ENCODE results near the gene PNPLA8.

DNA sequence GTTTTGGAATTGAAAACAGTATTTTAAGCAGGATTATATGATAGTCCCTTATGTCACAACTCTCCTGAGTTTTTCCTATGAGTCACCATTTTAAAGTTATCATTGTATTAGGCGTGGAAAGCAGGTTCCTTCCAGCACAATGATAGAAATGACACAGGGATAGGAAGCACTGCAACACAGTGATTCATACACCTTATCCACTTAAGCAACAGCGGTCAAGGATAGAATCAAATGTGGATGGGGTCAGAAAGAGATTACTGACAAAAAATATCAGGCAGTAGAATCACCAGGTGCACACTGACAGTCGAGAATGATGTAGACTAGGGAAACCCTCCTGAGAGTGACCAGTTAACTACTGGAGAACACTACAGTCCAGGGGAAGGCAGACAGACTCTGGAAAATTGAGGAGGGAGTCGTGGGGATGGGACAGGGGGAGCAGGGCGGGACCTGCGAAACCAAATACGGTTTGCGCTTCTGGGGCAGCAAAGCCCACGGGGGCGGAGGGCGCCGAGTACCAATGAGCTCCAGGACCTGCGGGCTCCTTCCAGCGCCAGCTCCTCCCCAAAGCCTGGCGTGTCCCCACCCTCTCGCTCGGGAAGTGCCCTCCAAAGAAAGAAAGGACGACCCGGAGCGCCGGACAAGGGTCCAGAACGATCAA, 479 bp downstream of the PNPLA8 start:
- TF ChIP-seq, protein P1, sequence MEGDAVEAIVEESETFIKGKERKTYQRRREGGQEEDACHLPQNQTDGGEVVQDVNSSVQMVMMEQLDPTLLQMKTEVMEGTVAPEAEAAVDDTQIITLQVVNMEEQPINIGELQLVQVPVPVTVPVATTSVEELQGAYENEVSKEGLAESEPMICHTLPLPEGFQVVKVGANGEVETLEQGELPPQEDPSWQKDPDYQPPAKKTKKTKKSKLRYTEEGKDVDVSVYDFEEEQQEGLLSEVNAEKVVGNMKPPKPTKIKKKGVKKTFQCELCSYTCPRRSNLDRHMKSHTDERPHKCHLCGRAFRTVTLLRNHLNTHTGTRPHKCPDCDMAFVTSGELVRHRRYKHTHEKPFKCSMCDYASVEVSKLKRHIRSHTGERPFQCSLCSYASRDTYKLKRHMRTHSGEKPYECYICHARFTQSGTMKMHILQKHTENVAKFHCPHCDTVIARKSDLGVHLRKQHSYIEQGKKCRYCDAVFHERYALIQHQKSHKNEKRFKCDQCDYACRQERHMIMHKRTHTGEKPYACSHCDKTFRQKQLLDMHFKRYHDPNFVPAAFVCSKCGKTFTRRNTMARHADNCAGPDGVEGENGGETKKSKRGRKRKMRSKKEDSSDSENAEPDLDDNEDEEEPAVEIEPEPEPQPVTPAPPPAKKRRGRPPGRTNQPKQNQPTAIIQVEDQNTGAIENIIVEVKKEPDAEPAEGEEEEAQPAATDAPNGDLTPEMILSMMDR (conservative IDR thresholded peaks at IDR 0.05; ENCODE audit: low read length) = no peak
- no peak for TF ChIP-seq EZH2phosphoT487 (IDR thresholded peaks at IDR 0.05; ENCODE audit: borderline replicate concordance, low read depth, low read length)
